Medulla oblongata (tissue), 1 donor: Measurements from ENCODE around the gene TNFAIP8L1.

Experiments
- DNase-seq: peaks from one replicate; pipeline ENCODE4 v3.0.0-alpha.2; 2015; ENCODE audit errors: extremely low spot score

The TNFAIP8L1 gene

GRCh38 chr19:4702764-4703163 lies 63.4 kb downstream of the TNFAIP8L1 start:
- no peak for DNase-seq

DNA sequence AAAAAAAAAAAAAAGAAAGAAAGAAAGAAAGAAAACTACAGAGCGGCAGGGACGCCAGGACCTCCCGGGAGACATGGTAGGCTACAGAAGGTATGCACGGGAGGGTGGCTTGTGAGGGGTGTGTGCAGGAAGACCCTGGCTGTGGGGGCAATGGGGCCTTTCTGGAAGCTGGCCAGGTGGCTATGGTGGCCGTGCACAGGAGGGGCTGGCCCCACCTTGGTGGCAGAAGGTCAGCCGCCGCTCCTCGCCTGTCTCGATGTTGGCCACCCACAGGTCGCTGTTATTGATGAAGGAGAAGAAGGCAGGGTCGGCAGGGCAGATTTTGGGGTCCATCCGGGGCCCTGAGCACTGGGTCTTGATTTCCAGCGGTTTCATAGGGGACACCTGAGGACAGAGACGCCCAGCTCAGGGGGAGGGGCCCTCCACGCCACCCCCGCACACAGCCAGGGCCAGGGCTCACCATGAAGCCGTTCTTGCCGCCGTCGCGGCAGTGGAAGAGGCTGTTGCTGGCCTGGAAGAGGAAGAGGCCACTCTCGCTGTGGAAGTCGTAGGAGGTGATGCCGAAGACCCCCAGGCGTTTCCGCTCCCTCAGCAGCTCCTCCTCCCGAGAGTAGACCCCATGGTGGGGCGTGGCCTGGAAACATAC lies 64.5 kb downstream of the TNFAIP8L1 start:
- DNase-seq: no peak

GRCh38 chr19:4704317-4704673 lies 65.0 kb downstream of the TNFAIP8L1 start:
- no peak for DNase-seq
